H1 (cell line): ENCODE data around the gene TPM2. TPM values are rescaled to one million over a fixed set of nuclear protein-coding genes. Genes with fewer than 3 reads are reported as not detected.
A peak's percentile ranks its signal among the peaks of the same experiment; 100 is the strongest.

Source experiments
- CTCF ChIA-PET: fragments of 300-600 bp; sonication (Branson Sonifier 250); formaldehyde crosslinking; loops from one replicate; lab custom pipeline; 2021; ENCODE audit not compliant: partially characterized antibody; lab: Charles Lee
- POLR2A ChIA-PET: fragments of 300-600 bp; sonication (Branson Sonifier 250); formaldehyde crosslinking; loops from one replicate; lab custom pipeline; 2021; ENCODE audit warnings: inconsistent platforms; ENCODE audit not compliant: partially characterized antibody; lab: Charles Lee
- DNase-seq, 2 experiments: peaks; one replicate each; pipeline versions ENCODE4 v3.0.0 to v3.0.0-alpha.2; 2010 to 2022; ENCODE audit warnings: low spot score in 2 of 2, low read depth in 1 of 2, mixed read lengths in 1 of 2
- FAIRE-seq: peaks from 2 replicates; lab custom pipeline; 2011; peaks lifted over from hg19 to GRCh38; lab: Jason Lieb, UNC
- H2AFZ ChIP-seq: 2 replicates; pipeline ENCODE4 v1.8.1; 2012; ENCODE audit warnings: low read length, inconsistent platforms
- H2AK5ac ChIP-seq: 2 replicates; pipeline ENCODE4 v1.6.1; 2013; ENCODE audit warnings: low read depth, low read length
- H2BK120ac ChIP-seq: replicated peaks from 2 replicates; pipeline ENCODE3; 2013; ENCODE audit warnings: low read depth, low read length, inconsistent platforms
- H2BK12ac ChIP-seq: 2 replicates; pipeline ENCODE4 v1.6.1; 2013; ENCODE audit warnings: low read depth, low read length
- H2BK15ac ChIP-seq: 2 replicates; pipeline ENCODE4 v1.6.1; 2013; ENCODE audit warnings: low read length
- H2BK20ac ChIP-seq: 2 replicates; pipeline ENCODE4 v1.6.1; 2013; ENCODE audit warnings: low read length
- H2BK5ac ChIP-seq: 2 replicates; pipeline ENCODE4 v1.6.1; 2013; ENCODE audit warnings: low read depth, low read length
- H3K14ac ChIP-seq: 2 replicates; pipeline ENCODE4 v1.6.1; 2013; ENCODE audit warnings: inconsistent platforms; ENCODE audit not compliant: insufficient read length
- H3K18ac ChIP-seq: 2 replicates; pipeline ENCODE4 v1.6.1; 2013; ENCODE audit warnings: low read length; ENCODE audit errors: extremely low read depth
- H3K23ac ChIP-seq: 2 replicates; pipeline ENCODE4 v1.6.1; 2013; ENCODE audit warnings: inconsistent platforms; ENCODE audit not compliant: insufficient read length
- H3K23me2 ChIP-seq: 2 replicates; pipeline ENCODE4 v1.6.1; 2013; ENCODE audit warnings: low read depth, low read length
- H3K27ac ChIP-seq: 2 replicates; pipeline ENCODE4 v1.6.1; 2011; ENCODE audit warnings: low read depth, low read length, inconsistent platforms
- H3K27me3 ChIP-seq, 4 experiments: replicated peaks in 1 of 4; 1 replicate in 1 of 4; 2 replicates in 3 of 4; pipeline versions ENCODE4 v1.6.1 to v1.8.1; 2011 to 2013; ENCODE audit warnings: low read length in 3 of 4, mild to moderate bottlenecking in 3 of 4, inconsistent platforms in 2 of 4, mixed read lengths in 2 of 4, moderate library complexity in 1 of 4; ENCODE audit not compliant: control insufficient read depth in 3 of 4, insufficient read depth in 3 of 4; ENCODE audit errors: extremely low read depth in 1 of 4
- H3K36me3 ChIP-seq, 4 experiments: 2 replicates each; pipeline versions ENCODE4 v1.6.1 to v1.8.1; 2011 to 2013; ENCODE audit warnings: mild to moderate bottlenecking in 4 of 4, low read length in 3 of 4, moderate library complexity in 2 of 4, control low read depth in 1 of 4, inconsistent platforms in 1 of 4; ENCODE audit not compliant: insufficient read depth in 4 of 4, control insufficient read depth in 2 of 4
- H3K4ac ChIP-seq: replicated peaks from 2 replicates; pipeline ENCODE3; 2013; ENCODE audit warnings: low read length, low read depth, mixed read lengths, inconsistent platforms; ENCODE audit not compliant: insufficient read length
- H3K4me1 ChIP-seq, 4 experiments: replicated peaks in 1 of 4; 1 replicate in 1 of 4; 2 replicates in 3 of 4; pipeline versions ENCODE4 v1.6.1 to v1.8.1; 2011 to 2013; ENCODE audit warnings: low read length in 3 of 4, inconsistent platforms in 2 of 4, mixed read lengths in 1 of 4; ENCODE audit not compliant: insufficient read depth in 4 of 4, control insufficient read depth in 3 of 4
- H3K4me2 ChIP-seq, 2 experiments: 2 replicates each; pipeline versions ENCODE4 v1.6.1 to v1.8.1; 2011 to 2013; ENCODE audit warnings: low read depth in 2 of 2, low read length in 2 of 2, control low read depth in 1 of 2, inconsistent platforms in 1 of 2, mild to moderate bottlenecking in 1 of 2; ENCODE audit not compliant: insufficient read depth in 1 of 2
- H3K4me3 ChIP-seq, 4 experiments: fragments of 200-600, 300-600 bp in 1 of 4; sonication (generic), shearing (Covaris generic), sonication (Bioruptor Twin) in 1 of 4; 2 replicates each; pipeline versions ENCODE4 v1.5.1 to v1.8.1; 2011 to 2016; ENCODE audit warnings: low read length in 4 of 4, low read depth in 3 of 4, control low read depth in 2 of 4, inconsistent platforms in 2 of 4, mild to moderate bottlenecking in 2 of 4, mixed read lengths in 1 of 4, moderate library complexity in 1 of 4; ENCODE audit not compliant: insufficient read depth in 2 of 4; ENCODE audit errors: extremely low read depth in 1 of 4
- H3K56ac ChIP-seq: replicated peaks from 2 replicates; pipeline ENCODE3; 2013; ENCODE audit warnings: low read depth, mild to moderate bottlenecking, mixed read lengths, low read length, inconsistent platforms; ENCODE audit not compliant: insufficient read length
- H3K79me1 ChIP-seq: 2 replicates; pipeline ENCODE4 v1.6.1; 2013; ENCODE audit warnings: low read depth, low read length, control low read depth
- H3K79me2 ChIP-seq, 2 experiments: 2 replicates each; pipeline versions ENCODE4 v1.6.1 to v1.8.1; 2012 to 2013; ENCODE audit warnings: low read length in 2 of 2, mild to moderate bottlenecking in 2 of 2, inconsistent platforms in 1 of 2; ENCODE audit not compliant: insufficient read depth in 2 of 2, control insufficient read depth in 1 of 2
- H3K9ac ChIP-seq, 4 experiments: replicated peaks in 1 of 4; 1 replicate in 1 of 4; 2 replicates in 3 of 4; pipeline versions ENCODE4 v1.6.1 to v1.8.1; 2011 to 2013; ENCODE audit warnings: low read depth in 3 of 4, low read length in 3 of 4, control low read depth in 2 of 4, mild to moderate bottlenecking in 2 of 4, moderate library complexity in 2 of 4, inconsistent platforms in 1 of 4; ENCODE audit errors: extremely low read depth in 1 of 4
- H3K9me3 ChIP-seq, 2 experiments: 2 replicates each; pipeline versions ENCODE4 v1.6.1 to v1.8.1; 2012 to 2013; ENCODE audit warnings: mild to moderate bottlenecking in 2 of 2, moderate library complexity in 2 of 2, control low read depth in 1 of 2, inconsistent platforms in 1 of 2, low read depth in 1 of 2, low read length in 1 of 2, mixed read lengths in 1 of 2; ENCODE audit not compliant: insufficient read depth in 2 of 2
- H4K20me1 ChIP-seq, 2 experiments: replicated peaks in 1 of 2; 2 replicates each; pipeline versions ENCODE3 to v1.8.1; 2011 to 2013; ENCODE audit warnings: inconsistent platforms in 2 of 2, low read length in 2 of 2, mild to moderate bottlenecking in 1 of 2; ENCODE audit not compliant: insufficient read depth in 2 of 2, control insufficient read depth in 1 of 2
- H4K5ac ChIP-seq: 2 replicates; pipeline ENCODE4 v1.6.1; 2013; ENCODE audit warnings: low read length, low read depth, mixed read lengths, inconsistent platforms; ENCODE audit not compliant: insufficient read length
- H4K8ac ChIP-seq: 2 replicates; pipeline ENCODE4 v1.8.0; 2013; ENCODE audit warnings: mild to moderate bottlenecking, moderate library complexity, low read length, inconsistent platforms; ENCODE audit not compliant: insufficient read depth; ENCODE audit errors: extremely low read depth
- H4K91ac ChIP-seq: replicated peaks from 2 replicates; pipeline ENCODE3; 2013; ENCODE audit warnings: low read length, mixed read lengths, inconsistent platforms; ENCODE audit not compliant: insufficient read length
- BACH1 ChIP-seq: IDR thresholded peaks from 2 replicates; pipeline ENCODE4 v1.6.1; 2012; ENCODE audit warnings: low read length, improper control_type of control experiment
- CBX5 ChIP-seq: fragments of 300-800, 300-1000 bp; sonication (generic); IDR thresholded peaks from 2 replicates; pipeline ENCODE4 v1.7.1; 2016; ENCODE audit warnings: antibody characterized with exemption, low read length, low read depth
- CEBPB ChIP-seq: IDR thresholded peaks from 2 replicates; pipeline ENCODE4 v1.6.1; 2012; ENCODE audit warnings: low read depth, low read length
- CTBP2 ChIP-seq: IDR thresholded peaks from 2 replicates; pipeline ENCODE4 v1.7.0; 2011; ENCODE audit warnings: borderline replicate concordance, mild to moderate bottlenecking, moderate library complexity, mixed read lengths, low read length; ENCODE audit not compliant: insufficient read depth, insufficient read length
- EGR1 ChIP-seq: IDR thresholded peaks from 2 replicates; pipeline ENCODE4 v1.6.1; 2011; ENCODE audit warnings: low read depth, low read length, borderline replicate concordance
- NANOG ChIP-seq: IDR thresholded peaks from 2 replicates; pipeline ENCODE4 v1.6.1; 2011; ENCODE audit warnings: low read length, low read depth, mild to moderate bottlenecking, inconsistent platforms; ENCODE audit not compliant: insufficient read depth, poor library complexity, severe bottlenecking
- NRF1 ChIP-seq: IDR thresholded peaks from 2 replicates; pipeline ENCODE4 v1.6.1; 2011; ENCODE audit warnings: mild to moderate bottlenecking, low read depth, low read length, improper control_type of control experiment
- PHF8 ChIP-seq: fragments of 200-600 bp; sonication (generic); conservative IDR thresholded peaks from 2 replicates; pipeline ENCODE4 v1.7.1; 2012; ENCODE audit warnings: low read depth, mild to moderate bottlenecking, inconsistent platforms, low read length, moderate library complexity
- RBBP5 ChIP-seq: IDR thresholded peaks from 2 replicates; pipeline ENCODE4 v1.7.1; 2012; ENCODE audit warnings: low read depth, mild to moderate bottlenecking, inconsistent platforms, low read length, moderate library complexity, borderline replicate concordance
- SAP30 ChIP-seq: fragments of 300-600 bp; sonication (generic); IDR thresholded peaks from 2 replicates; pipeline ENCODE4 v1.7.1; 2012; ENCODE audit warnings: low read length, moderate library complexity, mild to moderate bottlenecking, inconsistent platforms; ENCODE audit not compliant: insufficient read depth, insufficient replicate concordance
- SIRT6 ChIP-seq: IDR thresholded peaks from one replicate; pipeline ENCODE4 v1.7.1; 2012; ENCODE audit warnings: low read length, inconsistent platforms
- SP2 ChIP-seq: IDR thresholded peaks from 2 replicates; pipeline ENCODE4 v1.6.1; 2012; ENCODE audit warnings: mild to moderate bottlenecking, low read length, inconsistent platforms
- SRF ChIP-seq: IDR thresholded peaks from 2 replicates; pipeline ENCODE4 v1.6.1; 2011; ENCODE audit warnings: mild to moderate bottlenecking, low read depth, low read length, moderate library complexity
- SUZ12 ChIP-seq: fragments of 200-600 bp; sonication (generic); IDR thresholded peaks from 2 replicates; pipeline ENCODE4 v1.6.1; 2012; ENCODE audit warnings: mild to moderate bottlenecking, inconsistent platforms, low read length, moderate library complexity, mixed read lengths
- WGBS, 2 experiments: shearing (Covaris generic) in 1 of 2; methylation state at CpG; one replicate each; pipeline versions ENCODE4 v1.1.6 to v1.1.7; 2013 to 2015; ENCODE audit warnings: low lambda C conversion rate in 2 of 2, mixed read lengths in 2 of 2, inconsistent platforms in 1 of 2, low coverage in 1 of 2, missing lambda C conversion rate in 1 of 2; ENCODE audit not compliant: insufficient replicate concordance in 2 of 2, insufficient coverage in 1 of 2, insufficient read length in 1 of 2; ENCODE audit errors: extremely low coverage in 1 of 2, missing lambda C conversion rate in 1 of 2; 5-methylcytosine and 5-hydroxymethylcytosine counted together
- polyA plus RNA-seq, 7 experiments: library from polyadenylated mRNA; depleted of rRNA in 3 of 7; stranded (reverse) in 5 of 7; unstranded in 2 of 7; fragments of >200 nt in 5 of 7; fragments of 200-250 nt in 2 of 7; gene quantifications; 1 replicate in 5 of 7; 2 replicates in 1 of 7; 4 replicates in 1 of 7; pipeline versions ENCODE4 v1.2.1 to v1.2.3, GENCODE V29; 2011 to 2013; ENCODE audit warnings: missing spikeins in 2 of 7, mixed read lengths in 2 of 7
- total RNA-seq: library from RNA; stranded (reverse); fragmentation: NEBNext Ultra II Directional; extraction: Animal tissue kit (Norgen Biotek cat#: 25700); gene quantifications from 2 replicates; pipeline ENCODE4 v1.2.1, GENCODE V29; 2021

The TPM2 gene
- total and polyA plus RNA-seq, 2 of the 8 experiments (the other 6 are each of a cell fraction or from before 2014, with no cell fraction given), result 62.5 to 181 TPM

DNA sequence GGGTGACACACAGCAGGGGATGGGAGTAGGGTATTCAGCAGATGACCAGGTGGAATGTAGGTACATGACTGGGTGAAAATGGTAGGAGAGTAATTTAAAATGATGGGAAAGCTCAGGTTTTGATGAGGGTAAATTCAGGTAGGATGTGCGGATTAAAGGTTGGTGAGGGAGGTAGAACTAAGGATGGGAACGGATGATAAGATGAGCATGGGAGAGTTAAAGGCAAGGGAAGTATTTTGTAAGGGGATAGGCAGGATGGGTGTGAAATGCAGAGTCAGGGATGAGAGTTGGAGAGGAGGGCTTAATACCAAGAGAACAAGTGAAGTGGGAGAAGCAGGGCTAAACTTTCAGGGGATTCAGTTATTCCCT is 40.7 kb upstream of the TPM2 start:
- H4K8ac ChIP-seq, result no peak overlapping the region
- H3K23ac ChIP-seq, result no peak overlapping the region
- H4K20me1 ChIP-seq, result peaks cover 0 to 6% of the 10 kb centered on the region in 2 experiments
- peaks cover 0 to 7% (median 3%) of the 10 kb centered on the region in 4 experiments for H3K36me3 ChIP-seq
- no peak overlapping the region for H4K5ac ChIP-seq
- H2BK5ac ChIP-seq, result no peak overlapping the region
- no peak overlapping the region for H2AFZ ChIP-seq
- H4K91ac ChIP-seq, result no peak overlapping the region
- peak overlapping the region; percentile 18; the same call in 1 of the 2 replicates for H2BK12ac ChIP-seq
- H3K4ac ChIP-seq, result no peak overlapping the region
- H3K4me1 ChIP-seq, result peaks cover 21 to 46% (median 32%) of the 10 kb centered on the region in 4 experiments
- ChIA-PET CTCF (interaction anchor here (1.2 to 16.0 kb wide), 13 partner anchors 11 to 119 kb away, joined by 4 to 198 read pairs (median 20); partner anchors contain the start of genes ARHGEF39, CCDC107, GBA2 and MSMP), POLR2A (interaction anchor here (1.2 to 11.1 kb wide), 8 partner anchors 11 to 84 kb away, joined by 3 to 158 read pairs (median 10); partner anchors contain the start of genes ARHGEF39, GBA2, RGP1 and TPM2)
- no peaks in the 10 kb centered on the region for H3K27me3 ChIP-seq
- DNase-seq, result no peak
- 0 out of 7 replicates have a peak overlapping the region, but pooled peaks of 1 of the 4 experiments have one; percentile 5 for H3K9ac ChIP-seq
- no peak overlapping the region for H3K27ac ChIP-seq
- peak overlapping the region; percentile 92 to 94; a peak in 3 of 4 replicates for H3K4me2 ChIP-seq
- no peaks in the 10 kb centered on the region; a peak in 1 of 4 replicates for H3K9me3 ChIP-seq
- no peak overlapping the region for H3K56ac ChIP-seq
- H3K18ac ChIP-seq, result no peak overlapping the region
- peak overlapping the region in 1 of 4 experiments; percentile 79; a peak in 2 of 8 replicates for H3K4me3 ChIP-seq
- peak overlapping the region; percentile 17; the same call in 1 of the 2 replicates for H2AK5ac ChIP-seq
- H3K14ac ChIP-seq, result no peak overlapping the region
- peaks cover 2 to 59% of the 10 kb centered on the region in 2 experiments for H3K79me2 ChIP-seq
- FAIRE-seq, result no peak
- no peak overlapping the region for H2BK120ac ChIP-seq
- H2BK15ac ChIP-seq, result no peak overlapping the region
- H3K23me2 ChIP-seq, result peaks cover 15% of the 10 kb centered on the region; the same call in 1 of the 2 replicates
- no peak overlapping the region for H2BK20ac ChIP-seq
- H3K79me1 ChIP-seq, result peaks cover 16% of the 10 kb centered on the region
- WGBS, 2 experiments, result 86 to 100% methylated on average over 2 of the region's 2 CpGs
- TF ChIP-seq EGR1, result no peak
- no peak for TF ChIP-seq SAP30
- no peak for TF ChIP-seq RBBP5
- no peak for TF ChIP-seq CBX5
- TF ChIP-seq PHF8, result no peak
- TF ChIP-seq SUZ12, result no peak
- TF ChIP-seq SRF, result no peak
- no peak for TF ChIP-seq BACH1
- TF ChIP-seq NRF1, result no peak
- no peak for TF ChIP-seq CEBPB
- no peak for TF ChIP-seq CTBP2
- no peak for TF ChIP-seq SIRT6
- TF ChIP-seq SP2, result no peak
- no peak for TF ChIP-seq NANOG
